Measurements from ENCODE around the gene SV2C. TPM values are rescaled to one million over a fixed set of nuclear protein-coding genes. Genes with fewer than 3 reads are reported as not detected.
"Not testable (repeated sequence)": the region's sequence is repeated elsewhere in the genome, so short reads cannot be mapped to it uniquely, and the experiment has no call there.

Gene SV2C
- total RNA-seq, 1 donor from 2014 or later: not detected

DNA sequence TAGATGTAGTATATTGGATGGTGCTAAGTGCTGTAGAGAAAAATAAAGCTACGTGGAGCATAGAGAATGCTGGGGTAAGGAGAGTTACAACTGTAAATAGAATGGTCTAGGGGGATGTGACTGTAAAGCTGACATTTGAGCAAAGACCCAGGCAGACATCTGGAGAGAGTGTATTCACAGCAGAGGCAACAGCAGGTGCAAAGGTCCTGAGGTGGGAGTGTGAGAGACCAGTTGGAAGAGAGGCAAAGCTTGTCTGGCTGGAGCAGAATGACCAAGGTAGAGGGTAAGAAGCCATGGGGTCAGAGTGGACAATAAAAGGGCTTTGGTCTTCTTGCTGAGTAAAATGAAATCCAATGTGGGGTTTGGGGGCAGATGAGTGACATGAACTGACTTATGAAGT is 227.0 kb downstream of the SV2C start:
- CTCF ChIA-PET: interaction anchor here (1.3 kb wide), 1 partner anchor 22 kb away, joined by 4 read pairs; no protein-coding TSS in a partner anchor
- TF ChIP-seq, protein P1, sequence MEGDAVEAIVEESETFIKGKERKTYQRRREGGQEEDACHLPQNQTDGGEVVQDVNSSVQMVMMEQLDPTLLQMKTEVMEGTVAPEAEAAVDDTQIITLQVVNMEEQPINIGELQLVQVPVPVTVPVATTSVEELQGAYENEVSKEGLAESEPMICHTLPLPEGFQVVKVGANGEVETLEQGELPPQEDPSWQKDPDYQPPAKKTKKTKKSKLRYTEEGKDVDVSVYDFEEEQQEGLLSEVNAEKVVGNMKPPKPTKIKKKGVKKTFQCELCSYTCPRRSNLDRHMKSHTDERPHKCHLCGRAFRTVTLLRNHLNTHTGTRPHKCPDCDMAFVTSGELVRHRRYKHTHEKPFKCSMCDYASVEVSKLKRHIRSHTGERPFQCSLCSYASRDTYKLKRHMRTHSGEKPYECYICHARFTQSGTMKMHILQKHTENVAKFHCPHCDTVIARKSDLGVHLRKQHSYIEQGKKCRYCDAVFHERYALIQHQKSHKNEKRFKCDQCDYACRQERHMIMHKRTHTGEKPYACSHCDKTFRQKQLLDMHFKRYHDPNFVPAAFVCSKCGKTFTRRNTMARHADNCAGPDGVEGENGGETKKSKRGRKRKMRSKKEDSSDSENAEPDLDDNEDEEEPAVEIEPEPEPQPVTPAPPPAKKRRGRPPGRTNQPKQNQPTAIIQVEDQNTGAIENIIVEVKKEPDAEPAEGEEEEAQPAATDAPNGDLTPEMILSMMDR (IDR thresholded peaks at IDR 0.05): no peak
- intact Hi-C loops (cut with micrococcal nuclease): no loop called here
- Mint-ChIP-seq H3K27ac (no peak overlapping the region), H3K27me3 (peaks cover 19% of the 10 kb centered on the region), H3K4me1 (no peaks in the 10 kb centered on the region), H3K9me3 (no peaks in the 10 kb centered on the region), H3K4me3 (no peak overlapping the region), H3K36me3 (ENCODE audit: low read depth) (no peaks in the 10 kb centered on the region)
- DNase-seq (no peak), ATAC-seq (ENCODE audit: low read depth) (no peak)
- POLR2A ChIA-PET: no interaction called here

DNA sequence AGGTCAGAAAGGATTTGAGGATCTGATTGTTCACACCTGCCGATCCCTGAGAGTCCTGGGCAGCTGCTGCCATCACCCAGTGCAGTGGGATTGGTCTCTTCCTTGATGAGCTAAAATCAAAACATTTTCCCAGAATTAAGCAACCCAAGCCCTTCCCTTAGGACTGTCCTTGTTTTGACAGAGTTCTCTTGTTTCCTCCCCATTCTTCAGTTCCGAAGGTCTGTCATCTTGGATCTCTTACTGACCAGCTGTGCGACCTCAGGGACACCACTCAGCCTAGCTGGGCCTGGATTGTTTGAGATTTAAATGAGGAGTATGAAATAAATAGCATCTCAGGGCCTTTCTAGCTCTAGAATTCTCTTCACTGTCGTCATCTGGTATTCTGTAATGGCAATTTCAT is 229.6 kb downstream of the SV2C start:
- TF ChIP-seq, protein P1 (IDR thresholded peaks at IDR 0.05): no peak
- POLR2A ChIA-PET: no interaction called here
- Mint-ChIP-seq H3K4me3 (no peak overlapping the region), H3K27me3 (peaks cover 17% of the 10 kb centered on the region), H3K4me1 (no peaks in the 10 kb centered on the region), H3K27ac (no peak overlapping the region), H3K9me3 (no peaks in the 10 kb centered on the region), H3K36me3 (ENCODE audit: low read depth) (no peaks in the 10 kb centered on the region)
- no peak for DNase-seq
- no peak for ATAC-seq (ENCODE audit: low read depth)
- CTCF ChIA-PET: no interaction called here
- intact Hi-C loops (cut with micrococcal nuclease): no loop called here

DNA sequence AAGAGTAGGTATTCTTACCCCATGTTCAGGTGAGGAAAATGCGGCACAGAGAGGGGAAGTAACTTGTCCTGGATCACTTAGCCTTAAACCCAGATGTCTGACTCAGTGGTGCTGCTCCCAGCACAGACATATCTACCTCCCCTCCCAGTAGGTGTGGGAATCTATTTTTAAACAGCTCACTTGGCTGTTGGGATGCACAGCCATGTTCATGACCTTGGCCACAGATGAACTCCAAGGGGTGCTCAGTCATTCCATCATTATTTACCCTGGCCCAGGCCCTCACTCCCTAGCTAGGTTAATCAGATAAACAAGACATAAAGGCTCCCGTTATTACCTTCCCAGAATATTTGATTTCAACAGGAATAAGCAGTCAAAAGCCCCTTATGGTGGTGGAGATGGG is 231.5 kb downstream of the SV2C start:
- Mint-ChIP-seq H3K36me3 (ENCODE audit: low read depth) (no peaks in the 10 kb centered on the region), H3K27ac (no peak overlapping the region), H3K9me3 (no peaks in the 10 kb centered on the region), H3K27me3 (peaks cover 10% of the 10 kb centered on the region), H3K4me1 (no peaks in the 10 kb centered on the region), H3K4me3 (no peak overlapping the region)
- DNase-seq (no peak), ATAC-seq (ENCODE audit: low read depth) (no peak)
- POLR2A ChIA-PET: no interaction called here
- CTCF ChIA-PET: no interaction called here
- intact Hi-C loops (cut with micrococcal nuclease): no loop called here
- TF ChIP-seq, protein P1 (IDR thresholded peaks at IDR 0.05): no peak

DNA sequence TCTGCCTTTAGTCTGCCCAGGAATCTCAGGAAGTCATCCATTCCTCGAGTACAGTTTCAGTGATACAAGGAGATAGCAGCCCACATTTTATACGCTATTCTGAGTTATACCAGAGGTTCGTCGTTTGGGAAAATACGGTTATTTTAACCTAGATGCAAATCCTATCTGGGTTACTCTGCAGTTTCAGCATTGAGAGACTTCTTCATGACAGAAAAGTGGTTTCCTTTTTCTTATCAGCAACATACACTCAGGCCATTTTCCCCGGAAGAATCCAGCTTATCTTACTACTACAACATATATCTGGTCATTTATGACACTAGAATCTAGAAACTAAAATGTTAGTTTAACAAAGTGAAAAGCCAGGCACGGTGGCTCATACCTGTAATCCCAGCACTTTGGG is 236.5 kb downstream of the SV2C start:
- TF ChIP-seq, protein P1 (IDR thresholded peaks at IDR 0.05): no peak
- Mint-ChIP-seq H3K9me3 (no peaks in the 10 kb centered on the region), H3K27me3 (peaks cover 3% of the 10 kb centered on the region), H3K4me3 (no peak overlapping the region), H3K27ac (no peak overlapping the region), H3K4me1 (no peaks in the 10 kb centered on the region), H3K36me3 (ENCODE audit: low read depth) (no peaks in the 10 kb centered on the region)
- ChIA-PET POLR2A (no interaction called here), CTCF (no interaction called here)
- ATAC-seq (ENCODE audit: low read depth) (no peak), DNase-seq (no peak)
- intact Hi-C loops (cut with micrococcal nuclease): no loop called here

DNA sequence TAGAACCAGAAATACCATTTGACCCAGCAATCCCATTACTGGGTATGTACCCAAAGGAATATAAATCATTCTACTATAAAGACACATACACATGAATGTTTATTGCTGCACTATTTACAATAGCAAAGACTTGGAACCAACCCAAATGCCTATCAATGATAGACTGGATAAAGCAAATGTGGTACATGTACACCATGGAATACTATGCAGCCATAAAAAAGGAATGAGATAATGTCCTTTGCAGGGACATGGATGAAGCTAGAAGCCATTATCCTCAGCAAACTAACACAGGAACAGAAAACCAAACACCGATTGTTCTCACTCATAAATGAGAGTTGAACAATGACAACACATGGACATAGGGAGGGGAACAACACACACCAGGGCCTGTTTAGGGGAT is 240.3 kb downstream of the SV2C start:
- CTCF ChIA-PET; H3K36me3 Mint-ChIP-seq (ENCODE audit: low read depth); H3K27ac Mint-ChIP-seq; H3K9me3 Mint-ChIP-seq; H3K27me3 Mint-ChIP-seq; POLR2A ChIA-PET; ATAC-seq (ENCODE audit: low read depth); intact Hi-C loops (cut with micrococcal nuclease); DNase-seq; H3K4me1 Mint-ChIP-seq; H3K4me3 Mint-ChIP-seq: not testable (repeated sequence)

DNA sequence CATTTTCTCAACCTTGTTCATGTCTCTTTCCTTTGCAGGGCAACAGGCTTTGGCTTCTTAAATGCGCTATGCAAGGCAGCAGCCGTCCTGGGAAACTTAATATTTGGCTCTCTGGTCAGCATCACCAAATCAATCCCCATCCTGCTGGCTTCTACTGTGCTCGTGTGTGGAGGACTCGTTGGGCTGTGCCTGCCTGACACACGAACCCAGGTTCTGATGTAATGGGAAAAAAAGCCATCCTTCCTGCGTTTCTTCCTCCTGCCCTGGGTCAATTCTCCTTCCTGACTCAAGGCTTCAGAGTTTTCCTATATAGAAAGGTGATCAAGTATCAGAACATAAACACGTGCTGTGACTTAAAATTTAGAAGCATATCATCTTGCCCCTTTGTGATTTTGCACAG is 242.1 kb downstream of the SV2C start:
- DNase-seq: no peak
- CTCF ChIA-PET: no interaction called here
- Mint-ChIP-seq H3K36me3 (ENCODE audit: low read depth) (no peaks in the 10 kb centered on the region), H3K9me3 (no peaks in the 10 kb centered on the region), H3K4me3 (no peak overlapping the region), H3K27me3 (peaks cover 2% of the 10 kb centered on the region), H3K4me1 (peaks cover 5% of the 10 kb centered on the region), H3K27ac (no peak overlapping the region)
- TF ChIP-seq, protein P1 (IDR thresholded peaks at IDR 0.05): no peak
- ATAC-seq (ENCODE audit: low read depth): no peak
- intact Hi-C loops (cut with micrococcal nuclease): no loop called here
- POLR2A ChIA-PET: no interaction called here

Data from activated B cell treated with CpG ODN at 0.5 μM for 24 hours (primary cell).